ENCODE measurements around the gene RIPK3. TPM values are rescaled to one million over a fixed set of nuclear protein-coding genes. Genes with fewer than 3 reads are reported as not detected.

Gene RIPK3
- total RNA-seq, 1 experiment from 2014 or later = 11.0 TPM

- peaks cover 28% of the 10 kb centered on the region for H3K36me3 Mint-ChIP-seq (ENCODE audit: insufficient read depth, unreplicated experiment)
- intact Hi-C loops (cut with micrococcal nuclease; ENCODE audit: unreplicated experiment) = no loop called here
- no peaks in the 10 kb centered on the region for H3K9me3 Mint-ChIP-seq (ENCODE audit: low read depth, unreplicated experiment)
- BruUV-seq (replicated peaks) = no TSS peak
- TF ChIP-seq CTCF (IDR thresholded peaks at IDR 0.05; ENCODE audit: unreplicated experiment) = no peak
- DNase-seq = no peak
- peaks cover 3% of the 10 kb centered on the region for H3K4me1 Mint-ChIP-seq (ENCODE audit: low read depth, unreplicated experiment)
- no peak overlapping the region for H3K27ac Mint-ChIP-seq (ENCODE audit: unreplicated experiment)
- no peaks in the 10 kb centered on the region for H3K27me3 Mint-ChIP-seq (ENCODE audit: unreplicated experiment)
- CTCF ChIA-PET = interaction anchor here (0.6 kb wide), 1 partner anchor 30 kb away, joined by 3 read pairs; no protein-coding TSS in a partner anchor
- H3K4me3 Mint-ChIP-seq (ENCODE audit: low read depth, unreplicated experiment) = no peak overlapping the region
These were observed 31.0 kb upstream of the RIPK3 start for GRCh38 chr14:24370748-24371147.

- no peak for TF ChIP-seq CTCF (IDR thresholded peaks at IDR 0.05; ENCODE audit: unreplicated experiment)
- no peaks in the 10 kb centered on the region for H3K27me3 Mint-ChIP-seq (ENCODE audit: unreplicated experiment)
- DNase-seq = no peak
- BruUV-seq (replicated peaks) = no TSS peak
- no peak overlapping the region for H3K4me3 Mint-ChIP-seq (ENCODE audit: low read depth, unreplicated experiment)
- H3K9me3 Mint-ChIP-seq (ENCODE audit: low read depth, unreplicated experiment) = no peaks in the 10 kb centered on the region
- CTCF ChIA-PET = no interaction called here
- peaks cover 32% of the 10 kb centered on the region for H3K36me3 Mint-ChIP-seq (ENCODE audit: insufficient read depth, unreplicated experiment)
- intact Hi-C loops (cut with micrococcal nuclease; ENCODE audit: unreplicated experiment) = loop anchor here (5.0 kb wide), 1 partner anchor 38 kb away; no protein-coding TSS in a partner anchor
- H3K27ac Mint-ChIP-seq (ENCODE audit: unreplicated experiment) = no peak overlapping the region
- H3K4me1 Mint-ChIP-seq (ENCODE audit: low read depth, unreplicated experiment) = peaks cover 10% of the 10 kb centered on the region
These were observed 30.3 kb upstream of the RIPK3 start for GRCh38 chr14:24369907-24370687.

- no TSS peak for BruUV-seq (replicated peaks)
- peaks cover 32% of the 10 kb centered on the region for H3K36me3 Mint-ChIP-seq (ENCODE audit: insufficient read depth, unreplicated experiment)
- no peak overlapping the region for H3K27ac Mint-ChIP-seq (ENCODE audit: unreplicated experiment)
- no peaks in the 10 kb centered on the region for H3K27me3 Mint-ChIP-seq (ENCODE audit: unreplicated experiment)
- CTCF ChIA-PET = no interaction called here
- no peak for DNase-seq
- intact Hi-C loops (cut with micrococcal nuclease; ENCODE audit: unreplicated experiment) = loop anchor here (5.0 kb wide), 1 partner anchor 37 kb away; no protein-coding TSS in a partner anchor
- peaks cover 11% of the 10 kb centered on the region for H3K4me1 Mint-ChIP-seq (ENCODE audit: low read depth, unreplicated experiment)
- H3K4me3 Mint-ChIP-seq (ENCODE audit: low read depth, unreplicated experiment) = peak overlapping the region; percentile 66
- TF ChIP-seq CTCF (IDR thresholded peaks at IDR 0.05; ENCODE audit: unreplicated experiment) = no peak
- H3K9me3 Mint-ChIP-seq (ENCODE audit: low read depth, unreplicated experiment) = no peaks in the 10 kb centered on the region
These were observed 29.7 kb upstream of the RIPK3 start for GRCh38 chr14:24369463-24369862.

GRCh38 chr14:24368562-24369252, 28.9 kb upstream of the RIPK3 start:
- Mint-ChIP-seq H3K27me3 (ENCODE audit: unreplicated experiment) (no peaks in the 10 kb centered on the region), H3K36me3 (ENCODE audit: insufficient read depth, unreplicated experiment) (peaks cover 32% of the 10 kb centered on the region), H3K27ac (ENCODE audit: unreplicated experiment) (no peak overlapping the region), H3K4me1 (ENCODE audit: low read depth, unreplicated experiment) (peaks cover 11% of the 10 kb centered on the region), H3K4me3 (ENCODE audit: low read depth, unreplicated experiment) (peak overlapping the region; percentile 66), H3K9me3 (ENCODE audit: low read depth, unreplicated experiment) (no peaks in the 10 kb centered on the region)
- no TSS peak for BruUV-seq (replicated peaks)
- intact Hi-C loops (cut with micrococcal nuclease; ENCODE audit: unreplicated experiment) = loop anchor here (5.0 kb wide), 1 partner anchor 36 kb away; no protein-coding TSS in a partner anchor
- no peak for TF ChIP-seq CTCF (IDR thresholded peaks at IDR 0.05; ENCODE audit: unreplicated experiment)
- CTCF ChIA-PET = no interaction called here
- no peak for DNase-seq
